HepG2 (cell line): ENCODE results near the gene GLB1L. TPM values are rescaled to one million over a fixed set of nuclear protein-coding genes. Genes with fewer than 3 reads are reported as not detected.

ENCODE experiments used
- ATAD3A ChIP-seq: sonication (generic); formaldehyde crosslinking; IDR thresholded peaks from 2 replicates; pipeline ENCODE4 v1.4.0; 2020; ENCODE audit warnings: missing genetic modification reagents
- E2F1 ChIP-seq: sonication (generic); formaldehyde crosslinking; IDR thresholded peaks from 2 replicates; pipeline ENCODE4 v1.5.0; 2020; ENCODE audit warnings: missing genetic modification reagents
- HES4 ChIP-seq: sonication (generic); formaldehyde crosslinking; IDR thresholded peaks from 2 replicates; pipeline ENCODE4 v1.9.0; 2021; ENCODE audit warnings: mild to moderate bottlenecking, missing genetic modification reagents, borderline replicate concordance
- HMGXB3 ChIP-seq: sonication (generic); formaldehyde crosslinking; IDR thresholded peaks from 2 replicates; pipeline ENCODE4 v1.4.0; 2020; ENCODE audit warnings: missing genetic modification reagents, borderline replicate concordance
- ISL2 ChIP-seq: sonication (generic); formaldehyde crosslinking; IDR thresholded peaks from 2 replicates; pipeline ENCODE4 v1.5.0; 2020; ENCODE audit warnings: missing genetic modification reagents
- KAT8 ChIP-seq: IDR thresholded peaks from 2 replicates; pipeline ENCODE4 v1.6.1; 2016; ENCODE audit warnings: missing genetic modification reagents, missing compliant biosample characterization
- MEIS1 ChIP-seq: sonication (generic); formaldehyde crosslinking; IDR thresholded peaks from 2 replicates; pipeline ENCODE4 v1.9.0; 2021; ENCODE audit warnings: mild to moderate bottlenecking, missing genetic modification reagents, moderate library complexity, borderline replicate concordance
- MYC ChIP-seq: sonication (generic); formaldehyde crosslinking; IDR thresholded peaks from 2 replicates; pipeline ENCODE4 v1.9.0; 2021; ENCODE audit warnings: missing genetic modification reagents, borderline replicate concordance
- NFIC ChIP-seq: IDR thresholded peaks from 2 replicates; pipeline ENCODE4 v1.6.1; 2012; ENCODE audit warnings: mild to moderate bottlenecking, low read length, inconsistent platforms
- NFKBIZ ChIP-seq: IDR thresholded peaks from 2 replicates; pipeline ENCODE4 v1.6.1; 2018; ENCODE audit warnings: missing genetic modification reagents, missing compliant biosample characterization
- POLR2G ChIP-seq: fragments of 200-400 bp; formaldehyde crosslinking; IDR thresholded peaks from 2 replicates; pipeline ENCODE4 v1.6.1; 2018; ENCODE audit warnings: mild to moderate bottlenecking, low read depth, low read length, moderate library complexity
- SMARCE1 ChIP-seq: fragments of 450-650 bp; IDR thresholded peaks from 2 replicates; pipeline ENCODE4 v1.6.1; 2017; ENCODE audit warnings: borderline replicate concordance
- ZBTB26 ChIP-seq: IDR thresholded peaks from 2 replicates; pipeline ENCODE4 v1.6.1; 2016; ENCODE audit warnings: missing compliant biosample characterization, missing genetic modification reagents, borderline replicate concordance
- ZFP91 ChIP-seq: sonication (generic); formaldehyde crosslinking; IDR thresholded peaks from 2 replicates; pipeline ENCODE4 v1.9.0; 2022; ENCODE audit warnings: missing genetic modification reagents, mild to moderate bottlenecking, borderline replicate concordance
- ZMYM2 ChIP-seq: sonication (generic); formaldehyde crosslinking; IDR thresholded peaks from 2 replicates; pipeline ENCODE4 v1.8.0; 2022; ENCODE audit warnings: mild to moderate bottlenecking, missing genetic modification reagents
- ZNF121 ChIP-seq: sonication (generic); formaldehyde crosslinking; IDR thresholded peaks from 2 replicates; pipeline ENCODE4 v1.5.0; 2020; ENCODE audit warnings: mild to moderate bottlenecking, missing genetic modification reagents
- ZNF232 ChIP-seq: sonication (generic); formaldehyde crosslinking; IDR thresholded peaks from 2 replicates; pipeline ENCODE4 v1.4.0; 2020; ENCODE audit warnings: missing genetic modification reagents, borderline replicate concordance
- ZNF570 ChIP-seq: sonication (generic); formaldehyde crosslinking; IDR thresholded peaks from 2 replicates; pipeline ENCODE4 v1.4.0; 2020; ENCODE audit warnings: mild to moderate bottlenecking, missing genetic modification reagents, borderline replicate concordance
- ZNF713 ChIP-seq: sonication (generic); formaldehyde crosslinking; IDR thresholded peaks from 2 replicates; pipeline ENCODE4 v1.4.0; 2020; ENCODE audit warnings: mild to moderate bottlenecking, missing genetic modification reagents
- ZNF780A ChIP-seq: sonication (generic); formaldehyde crosslinking; IDR thresholded peaks from 2 replicates; pipeline ENCODE4 v1.8.0; 2022; ENCODE audit warnings: mild to moderate bottlenecking, missing genetic modification reagents, moderate library complexity
- ZSCAN29 ChIP-seq: sonication (generic); formaldehyde crosslinking; conservative IDR thresholded peaks from 2 replicates; pipeline ENCODE4 v1.4.0; 2020; ENCODE audit warnings: mild to moderate bottlenecking, missing genetic modification reagents
- polyA plus RNA-seq, 8 experiments: library from polyadenylated mRNA; depleted of rRNA in 3 of 8; stranded (reverse) in 7 of 8; unstranded in 1 of 8; fragments of >200 nt; fragmentation: Illumina TruSeq in 4 of 8; extraction: Trizol in 4 of 8; gene quantifications; 2 replicates each; pipeline versions ENCODE4 v1.2.1 to v1.2.3, GENCODE V29; 2011 to 2016; ENCODE audit warnings: low read depth in 4 of 8, missing spikeins in 1 of 8, mixed read lengths in 1 of 8; ENCODE audit not compliant: insufficient read depth in 1 of 8
- total RNA-seq, 5 experiments: library from RNA; depleted of rRNA; stranded (reverse); fragments of >200 nt; fragmentation: Illumina TruSeq; extraction: Trizol; gene quantifications; 2 replicates each; pipeline ENCODE4 v1.2.3, GENCODE V29; 2016; ENCODE audit warnings: low read depth in 1 of 5

Gene GLB1L
- total and polyA plus RNA-seq, 2 of the 13 experiments (the other 11 are each of a cell fraction or from before 2014, with no cell fraction given) = 6.8 to 7.3 TPM

GRCh38 chr2:219253753-219254589 is 8.7 kb upstream of the GLB1L start, which contains the start of gene TUBA4A (continued):
- no peak for TF ChIP-seq SMARCE1
- peak; percentile 64; the same call in 1 of the 2 replicates for TF ChIP-seq ZFP91 (CRISPR knock-in tag)
- TF ChIP-seq ZMYM2 (CRISPR knock-in tag) = 0 out of 2 replicates have a peak, but pooled peaks have one; percentile 46
- peak; percentile 75; the same call in 1 of the 2 replicates for TF ChIP-seq E2F1 (CRISPR knock-in tag)
- no peak; the same call in 1 of the 2 replicates for TF ChIP-seq ISL2 (CRISPR knock-in tag)
- peak; percentile 31; the same call in 1 of the 2 replicates for TF ChIP-seq HES4 (CRISPR knock-in tag)
- peak; percentile 77 for TF ChIP-seq POLR2G
- no peak for TF ChIP-seq HMGXB3 (CRISPR knock-in tag)
- TF ChIP-seq NFKBIZ = peak; percentile 21; the same call in 1 of the 2 replicates
- 0 out of 2 replicates have a peak, but pooled peaks have one; percentile 21 for TF ChIP-seq ZSCAN29 (CRISPR knock-in tag)
- TF ChIP-seq ZNF232 = peak; percentile 21; the same call in 1 of the 2 replicates
- peak; percentile 32; the same call in 1 of the 2 replicates for TF ChIP-seq ZBTB26 (CRISPR knock-in tag)
- TF ChIP-seq MEIS1 (CRISPR knock-in tag) = peak; percentile 45; the same call in 1 of the 2 replicates
- TF ChIP-seq MYC = peak; percentile 46
- TF ChIP-seq NFIC = no peak
- TF ChIP-seq ZNF713 (CRISPR knock-in tag) = 0 out of 2 replicates have a peak, but pooled peaks have one; percentile 23
- no peak for TF ChIP-seq ZNF780A (CRISPR knock-in tag)
- TF ChIP-seq KAT8 (CRISPR knock-in tag) = peak; percentile 19; the same call in 1 of the 2 replicates
- TF ChIP-seq ZNF570 = no peak
- TF ChIP-seq ATAD3A = no peak
- peak; percentile 38; the same call in 1 of the 2 replicates for TF ChIP-seq ZNF121
